ENCODE data around the gene COA6. TPM values are rescaled to one million over a fixed set of nuclear protein-coding genes. Genes with fewer than 3 reads are reported as not detected.

COA6 gene
- total and polyA plus RNA-seq, 2 of the 8 experiments (the other 6 are each of a cell fraction or from before 2014, with no cell fraction given), result 22.9 to 44.9 TPM

DNA sequence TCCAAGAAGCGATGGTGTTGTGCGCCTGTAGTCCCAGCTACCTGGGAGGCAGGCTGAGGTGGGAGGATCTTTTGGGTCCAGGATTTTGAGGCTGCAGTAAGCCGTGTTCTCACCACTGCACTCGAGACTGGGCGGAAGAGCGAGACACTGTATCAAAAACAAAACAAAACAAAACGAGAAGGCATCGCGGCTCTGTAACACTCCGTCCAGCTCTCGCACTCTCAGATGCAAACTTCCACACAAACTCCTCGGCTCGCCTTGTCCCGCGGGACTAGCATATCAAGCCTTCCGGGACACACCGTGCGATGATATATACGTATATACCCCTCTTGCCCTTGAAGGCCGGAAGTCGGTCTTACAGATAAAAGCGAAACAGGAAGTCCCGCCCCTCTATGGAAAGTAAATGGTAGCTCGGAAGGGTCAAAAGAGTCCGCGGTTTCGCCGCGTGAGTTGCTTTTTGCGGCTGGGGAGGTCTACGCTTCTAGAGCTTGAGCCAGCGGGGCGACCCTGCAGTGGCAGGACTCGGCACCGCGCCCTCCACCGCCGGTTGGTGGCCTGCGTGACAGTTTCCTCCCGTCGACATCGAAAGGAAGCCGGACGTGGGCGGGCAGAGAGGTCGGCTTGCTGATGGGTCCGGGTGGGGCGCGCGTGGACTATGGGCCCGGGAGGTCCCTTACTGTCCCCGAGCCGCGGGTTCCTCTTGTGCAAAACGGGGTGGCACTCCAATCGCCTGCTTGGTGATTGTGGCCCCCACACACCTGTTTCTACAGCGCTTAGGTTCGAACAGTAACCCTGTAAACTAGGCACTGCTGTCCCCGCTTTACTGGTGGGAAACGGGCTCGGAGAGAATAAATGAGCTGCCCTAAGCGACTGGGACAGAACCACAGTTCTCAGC, at the start of gene COA6 (continued):
- TF ChIP-seq KDM4A (IDR thresholded peaks at IDR 0.05; ENCODE audit: low read depth, low read length, severe bottlenecking), result peak; percentile 83
- TF ChIP-seq SP4 (IDR thresholded peaks at IDR 0.05; ENCODE audit: low read length), result 0 out of 2 replicates have a peak, but pooled peaks have one; percentile 35

All from H1 (cell line).